ENCODE results near the gene ERI2.
A peak's percentile ranks its signal among the peaks of the same experiment; 100 is the strongest.

The ERI2 gene

GRCh38 chr16:20806168-20807050 lies at the start of gene ERI2, which contains the start of gene REXO5:
Gene ERI2 (minus strand): TSS chr16:20806472. CDS start chr16:20806430, 42 bp downstream.
Gene REXO5 (plus strand): TSS chr16:20806527. CDS start chr16:20806954, 427 bp downstream.
- DNase-seq (ENCODE audit: low spot score): peak; percentile 87

DNA sequence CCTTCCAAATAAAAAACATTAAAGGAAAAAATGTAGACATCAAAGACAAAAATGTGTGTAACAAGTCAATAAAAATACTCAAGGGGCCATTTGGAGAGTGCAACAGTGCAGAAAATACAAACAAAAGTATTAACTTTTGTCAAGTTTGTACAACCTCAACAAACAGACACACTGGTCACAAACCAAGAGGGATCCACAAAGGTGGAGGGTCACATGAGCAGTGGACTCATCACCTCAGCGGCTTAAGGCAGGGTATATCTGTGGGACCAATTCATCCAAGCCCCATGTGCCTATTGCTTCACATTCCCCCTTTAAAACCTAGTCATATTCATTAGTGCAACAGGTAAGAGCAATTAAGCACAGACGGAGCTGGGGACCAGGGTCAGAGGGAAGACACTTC lies 48.7 kb upstream of the ERI2 start:
- DNase-seq (ENCODE audit: low spot score): no peak

- no peak for DNase-seq (ENCODE audit: low spot score)
Measured at GRCh38 chr16:20853981-20854620, 47.8 kb upstream of the ERI2 start.

DNA sequence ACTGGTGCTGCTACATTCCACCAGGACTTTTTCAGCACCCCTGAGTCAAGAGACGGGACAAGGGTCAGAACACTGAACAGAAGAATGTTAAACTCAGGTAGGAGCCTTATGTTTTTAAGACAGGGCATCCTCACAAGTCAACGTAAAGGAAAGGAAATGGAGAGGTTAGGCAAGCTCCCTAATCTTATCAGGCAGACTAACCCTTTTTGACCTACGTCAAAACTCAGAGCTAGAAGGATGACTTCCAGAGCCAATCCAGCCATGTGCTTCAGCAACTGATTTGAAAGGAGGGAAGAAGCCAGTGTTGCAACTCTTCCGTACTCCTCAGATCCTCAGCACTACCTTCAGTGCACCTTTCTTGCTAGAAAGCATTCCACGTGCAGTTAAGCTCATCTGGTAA lies 46.9 kb upstream of the ERI2 start:
- no peak for DNase-seq (ENCODE audit: low spot score)

DNA sequence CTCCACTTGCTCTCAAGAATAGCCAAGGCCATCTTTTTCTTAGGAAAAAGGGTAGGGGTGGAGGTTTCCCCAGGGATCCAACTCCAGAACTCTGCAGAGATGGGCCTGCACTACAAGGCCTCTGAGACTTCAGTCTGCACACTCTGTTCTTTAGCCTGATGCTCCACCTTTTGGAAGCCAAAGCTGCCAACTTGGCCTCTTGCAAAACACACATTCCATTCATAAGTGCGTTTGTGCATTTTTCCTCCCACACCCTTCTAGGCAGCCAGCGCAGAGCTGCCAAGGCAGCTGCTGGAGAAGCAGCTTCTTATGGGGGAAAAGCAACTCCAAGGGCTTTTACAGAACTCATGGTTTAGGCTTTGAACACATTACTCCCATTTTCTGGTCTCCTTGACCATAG lies 45.3 kb upstream of the ERI2 start:
- DNase-seq (ENCODE audit: low spot score): peak; percentile 31

DNA sequence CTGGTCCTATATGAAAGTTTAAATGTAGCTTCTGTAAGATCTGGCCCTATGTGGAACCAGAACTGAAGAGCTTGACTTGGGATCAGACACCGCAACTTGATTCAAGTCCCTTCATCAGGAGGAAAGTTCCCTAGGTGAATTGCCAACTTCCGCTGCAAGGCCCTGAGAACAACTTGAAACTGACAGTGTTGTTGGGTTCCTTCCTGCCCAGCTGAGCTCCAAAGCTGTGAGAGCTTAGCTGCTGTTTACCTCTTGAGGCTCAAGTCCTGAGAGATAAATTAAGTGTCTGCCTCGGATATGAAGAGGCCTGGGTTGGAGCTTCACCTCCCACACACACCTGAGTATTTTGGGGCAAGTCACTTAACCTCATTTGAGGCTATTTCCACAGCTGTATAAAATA lies 44.7 kb upstream of the ERI2 start:
- no peak for DNase-seq (ENCODE audit: low spot score)

DNA sequence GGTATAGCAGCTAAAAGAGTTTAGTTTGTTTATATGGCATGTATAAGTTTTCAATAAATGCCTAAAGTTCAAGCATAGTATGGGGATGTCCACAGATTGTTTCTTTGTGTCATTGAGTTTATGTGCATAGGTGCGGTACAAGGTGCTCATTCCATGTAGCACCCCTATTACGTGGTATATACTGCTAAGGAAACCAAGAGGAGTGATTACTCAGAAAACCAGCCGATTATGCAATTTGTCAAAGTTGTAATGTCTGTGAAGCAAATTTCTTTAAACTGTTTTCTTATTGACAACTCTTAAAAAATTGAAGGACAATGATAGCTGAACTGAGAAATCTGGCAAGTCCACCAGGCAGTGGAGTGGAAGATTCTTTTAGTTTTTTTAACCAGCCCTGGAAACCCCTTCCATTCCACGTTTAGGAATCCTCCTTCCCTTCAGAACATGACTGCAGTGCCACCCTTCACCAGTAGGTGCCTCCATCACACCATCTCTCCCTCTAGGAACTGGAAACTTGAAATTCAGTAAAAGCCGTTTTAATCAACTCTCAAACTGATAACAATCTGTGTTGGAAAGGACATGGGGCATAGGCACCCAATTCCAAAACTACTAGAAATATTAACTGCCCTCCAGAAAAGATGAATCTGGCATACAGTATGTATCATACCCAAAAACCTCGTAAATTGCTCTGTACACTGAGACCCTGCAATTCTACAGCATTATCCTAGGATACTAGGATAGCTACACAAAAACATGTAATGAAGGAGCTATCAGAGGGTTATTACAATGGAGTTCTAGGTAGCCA lies 43.5 kb upstream of the ERI2 start:
- DNase-seq (ENCODE audit: low spot score): peak; percentile 34

- no peak for DNase-seq (ENCODE audit: low spot score)
Measured at GRCh38 chr16:20847550-20847949, 41.3 kb upstream of the ERI2 start.

- no peak for DNase-seq (ENCODE audit: low spot score)
Measured at GRCh38 chr16:20846551-20846950, 40.3 kb upstream of the ERI2 start.

DNA sequence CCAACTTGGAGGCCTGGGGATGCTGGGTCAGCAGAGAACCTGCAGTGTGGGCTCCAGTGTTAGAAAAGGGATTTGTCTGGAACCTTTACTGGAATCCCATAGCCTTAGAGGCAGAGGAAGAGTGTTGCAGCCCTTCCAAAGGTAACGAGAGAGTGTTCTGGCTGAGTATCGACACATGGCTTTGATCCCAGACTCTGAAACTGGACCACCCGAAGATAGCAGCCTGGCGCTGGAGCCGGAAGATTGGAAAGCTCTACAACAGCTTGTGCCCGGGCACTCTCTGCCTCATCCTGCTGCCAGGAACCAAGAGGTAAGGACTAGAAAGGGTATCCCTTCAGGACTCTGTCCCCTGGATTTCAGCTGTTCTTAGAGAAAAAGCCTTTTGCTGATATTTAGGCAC lies 39.8 kb upstream of the ERI2 start:
- no peak for DNase-seq (ENCODE audit: low spot score)

GRCh38 chr16:20844588-20844987 lies 38.3 kb upstream of the ERI2 start:
- DNase-seq (ENCODE audit: low spot score): no peak

GRCh38 chr16:20844054-20844453 lies 37.8 kb upstream of the ERI2 start:
- no peak for DNase-seq (ENCODE audit: low spot score)

GRCh38 chr16:20839504-20839903 lies 33.2 kb upstream of the ERI2 start:
- no peak for DNase-seq (ENCODE audit: low spot score)

DNA sequence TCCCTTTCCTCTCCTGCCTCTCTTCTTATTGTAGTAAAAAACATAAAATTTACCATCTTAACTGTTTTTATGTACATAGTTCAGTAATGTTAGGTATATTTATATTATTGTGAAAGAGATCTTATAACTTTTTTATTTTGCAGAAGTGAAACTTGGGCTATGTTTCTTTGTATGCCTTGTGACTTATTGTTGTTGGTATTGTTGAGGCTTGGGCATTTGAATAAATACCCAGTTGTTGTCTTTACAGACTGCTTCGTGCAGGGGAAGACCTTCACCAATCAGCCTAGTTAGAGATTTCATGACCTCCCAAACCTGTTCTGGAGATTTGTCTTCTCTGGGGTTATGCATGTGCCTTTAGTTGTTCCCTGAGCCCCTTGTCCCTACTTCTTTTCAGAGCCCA lies 32.0 kb upstream of the ERI2 start:
- no peak for DNase-seq (ENCODE audit: low spot score)

GRCh38 chr16:20833086-20833485 lies 26.8 kb upstream of the ERI2 start:
- no peak for DNase-seq (ENCODE audit: low spot score)

- no peak for DNase-seq (ENCODE audit: low spot score)
Measured at GRCh38 chr16:20830372-20830771, 24.1 kb upstream of the ERI2 start.

DNA sequence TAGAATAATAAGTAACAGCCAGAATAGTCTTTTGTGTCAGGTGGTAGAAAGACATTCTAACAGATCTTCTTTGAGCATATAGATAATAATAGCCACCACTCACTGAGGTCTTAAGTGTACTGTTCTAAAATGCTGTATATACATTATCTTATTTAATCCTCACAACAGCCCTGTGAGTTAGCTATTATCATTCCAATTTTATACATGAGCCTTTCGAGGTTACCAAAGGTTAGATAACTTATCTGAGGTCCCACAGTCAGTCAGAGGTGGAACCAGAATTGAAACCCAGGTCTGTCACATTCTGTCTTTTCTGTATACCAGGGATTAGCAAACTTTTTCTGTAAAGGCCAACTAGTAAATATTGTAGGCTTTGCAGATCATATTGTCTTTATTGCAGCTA lies 23.3 kb upstream of the ERI2 start:
- no peak for DNase-seq (ENCODE audit: low spot score)

- DNase-seq (ENCODE audit: low spot score): no peak
Measured at GRCh38 chr16:20826039-20826566, 19.8 kb upstream of the ERI2 start.

DNA sequence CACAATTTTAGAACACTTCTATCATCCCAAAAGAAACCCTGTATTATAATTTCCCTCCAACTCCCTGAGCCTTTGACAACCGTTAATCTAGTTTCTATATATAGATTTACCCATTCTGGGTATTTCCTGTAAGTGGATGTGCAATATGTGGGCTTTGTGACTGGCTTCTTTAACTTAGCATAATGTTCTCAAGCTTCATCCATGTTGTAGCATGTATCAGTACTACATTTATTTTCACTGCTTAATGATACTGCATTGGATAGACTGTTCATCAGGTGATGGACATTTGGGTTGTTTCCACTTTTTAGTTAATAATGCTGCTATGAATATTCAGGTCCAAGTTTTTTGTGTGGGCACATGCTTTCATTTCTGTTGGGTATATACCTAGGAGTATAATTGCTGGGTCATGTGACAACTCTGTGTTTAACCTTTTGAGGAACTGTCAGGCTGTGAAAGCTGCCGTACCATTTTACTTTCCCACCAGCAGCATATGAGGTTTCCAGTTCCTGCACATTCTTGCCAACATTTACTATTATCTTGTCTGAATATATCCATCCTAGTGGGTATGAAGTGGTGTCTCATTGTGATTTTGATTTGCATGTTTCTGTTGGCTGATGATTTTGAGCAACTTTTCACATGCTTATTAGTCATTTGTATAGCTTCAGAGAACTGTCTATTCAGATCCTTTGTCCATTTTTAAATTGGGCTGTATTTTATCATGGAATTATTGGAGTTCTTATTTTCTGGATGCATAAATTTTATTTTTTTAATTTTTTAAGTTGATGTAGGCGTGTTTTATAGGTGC lies 16.5 kb upstream of the ERI2 start:
- no peak for DNase-seq (ENCODE audit: low spot score)

DNA sequence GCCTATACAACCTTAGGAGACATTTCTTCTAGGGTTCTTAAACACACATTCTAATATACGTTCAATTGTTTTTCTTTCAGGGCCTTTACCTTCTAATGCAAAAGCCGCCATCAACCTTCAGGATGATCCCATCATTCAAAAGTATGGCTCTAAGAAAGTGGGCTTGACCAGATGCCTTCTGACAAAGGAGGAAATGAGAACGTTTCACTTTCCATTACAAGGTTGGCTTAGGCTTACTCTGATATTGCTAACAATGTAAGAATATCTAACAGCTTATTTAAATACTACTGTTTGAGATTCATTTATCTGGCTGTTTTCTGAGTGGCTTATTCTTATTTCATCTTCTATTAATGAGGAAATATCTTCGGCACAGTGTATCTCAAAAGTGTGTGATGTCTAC lies 15.4 kb upstream of the ERI2 start:
- DNase-seq (ENCODE audit: low spot score): no peak

- no peak for DNase-seq (ENCODE audit: low spot score)
Measured at GRCh38 chr16:20818929-20819585, 12.8 kb upstream of the ERI2 start.

Measured in HuH-7 (cell line).